ENCODE results near the gene SOS2.

Gene SOS2

DNA sequence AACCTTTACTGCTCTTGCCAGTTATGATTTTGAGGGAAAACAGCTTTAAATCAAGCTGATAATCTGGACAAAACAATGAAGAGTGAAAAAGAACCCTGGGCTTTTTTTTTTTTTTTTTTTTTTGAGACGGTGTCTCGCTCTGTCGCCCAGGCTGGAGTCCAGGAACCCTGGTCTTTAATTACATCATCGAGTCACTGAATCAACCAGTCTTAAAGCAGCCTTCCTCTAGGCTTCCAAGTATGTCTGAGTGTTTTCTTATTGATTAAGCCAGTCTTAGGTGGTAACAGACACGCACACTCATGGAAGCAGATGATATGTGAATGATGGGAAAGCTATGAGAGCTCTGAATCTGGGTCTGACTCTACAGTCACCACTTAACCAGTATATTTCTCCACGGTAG is 109.1 kb downstream of the SOS2 start:
- Histone ChIP-seq H3K4me1 (ENCODE audit: low read depth, poor library complexity, severe bottlenecking) (peaks cover 1% of the 10 kb centered on the region), H2AFZ (ENCODE audit: low read depth) (no peak overlapping the region), H3K36me3 (ENCODE audit: insufficient read depth) (no peaks in the 10 kb centered on the region), H3K4me3 (IDR thresholded peaks at IDR 0.05; ENCODE audit: insufficient read depth, low read depth, low read length) (no peak overlapping the region), H3K79me2 (ENCODE audit: insufficient read depth, low read depth) (no peaks in the 10 kb centered on the region), H4K20me1 (ENCODE audit: insufficient read depth) (no peaks in the 10 kb centered on the region), H3K4me2 (no peak overlapping the region), H3K27me3 (ENCODE audit: insufficient read depth, low read depth) (no peaks in the 10 kb centered on the region), H3K27ac (no peak overlapping the region), H3K9ac (no peak overlapping the region)
- TF ChIP-seq, protein P1, sequence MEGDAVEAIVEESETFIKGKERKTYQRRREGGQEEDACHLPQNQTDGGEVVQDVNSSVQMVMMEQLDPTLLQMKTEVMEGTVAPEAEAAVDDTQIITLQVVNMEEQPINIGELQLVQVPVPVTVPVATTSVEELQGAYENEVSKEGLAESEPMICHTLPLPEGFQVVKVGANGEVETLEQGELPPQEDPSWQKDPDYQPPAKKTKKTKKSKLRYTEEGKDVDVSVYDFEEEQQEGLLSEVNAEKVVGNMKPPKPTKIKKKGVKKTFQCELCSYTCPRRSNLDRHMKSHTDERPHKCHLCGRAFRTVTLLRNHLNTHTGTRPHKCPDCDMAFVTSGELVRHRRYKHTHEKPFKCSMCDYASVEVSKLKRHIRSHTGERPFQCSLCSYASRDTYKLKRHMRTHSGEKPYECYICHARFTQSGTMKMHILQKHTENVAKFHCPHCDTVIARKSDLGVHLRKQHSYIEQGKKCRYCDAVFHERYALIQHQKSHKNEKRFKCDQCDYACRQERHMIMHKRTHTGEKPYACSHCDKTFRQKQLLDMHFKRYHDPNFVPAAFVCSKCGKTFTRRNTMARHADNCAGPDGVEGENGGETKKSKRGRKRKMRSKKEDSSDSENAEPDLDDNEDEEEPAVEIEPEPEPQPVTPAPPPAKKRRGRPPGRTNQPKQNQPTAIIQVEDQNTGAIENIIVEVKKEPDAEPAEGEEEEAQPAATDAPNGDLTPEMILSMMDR (conservative IDR thresholded peaks at IDR 0.05; ENCODE audit: low read depth, low read length): no peak

DNA sequence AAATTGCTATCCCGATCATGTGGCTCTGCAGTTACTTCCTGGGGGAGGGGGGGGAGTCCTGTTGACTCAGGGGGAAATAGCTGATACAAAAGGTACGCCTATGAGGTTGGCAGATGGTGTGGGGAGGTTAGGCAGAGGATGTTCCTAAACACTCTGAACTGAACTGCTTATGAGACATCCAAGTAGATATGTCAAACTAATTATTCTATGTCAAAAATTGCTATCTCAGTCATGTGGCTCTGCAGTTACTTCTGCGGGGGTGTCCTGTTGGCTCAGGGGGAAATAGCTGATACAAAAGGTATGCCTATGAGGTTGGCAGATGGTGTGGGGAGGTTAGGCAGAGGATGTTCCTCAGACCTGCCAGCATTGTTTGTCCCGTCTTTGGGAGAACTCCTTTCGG is 109.9 kb downstream of the SOS2 start:
- TF ChIP-seq, protein P1 (conservative IDR thresholded peaks at IDR 0.05; ENCODE audit: low read depth, low read length): no peak
- H3K4me2 ChIP-seq: no peak overlapping the region
- H3K79me2 ChIP-seq (ENCODE audit: insufficient read depth, low read depth): no peaks in the 10 kb centered on the region
- H3K27me3 ChIP-seq (ENCODE audit: insufficient read depth, low read depth): no peaks in the 10 kb centered on the region
- peaks cover 8% of the 10 kb centered on the region for H3K4me1 ChIP-seq (ENCODE audit: low read depth, poor library complexity, severe bottlenecking)
- no peak overlapping the region for H3K27ac ChIP-seq
- H2AFZ ChIP-seq (ENCODE audit: low read depth): no peak overlapping the region
- H3K36me3 ChIP-seq (ENCODE audit: insufficient read depth): no peaks in the 10 kb centered on the region
- H4K20me1 ChIP-seq (ENCODE audit: insufficient read depth): no peaks in the 10 kb centered on the region
- H3K4me3 ChIP-seq (IDR thresholded peaks at IDR 0.05; ENCODE audit: insufficient read depth, low read depth, low read length): no peak overlapping the region
- no peak overlapping the region for H3K9ac ChIP-seq

DNA sequence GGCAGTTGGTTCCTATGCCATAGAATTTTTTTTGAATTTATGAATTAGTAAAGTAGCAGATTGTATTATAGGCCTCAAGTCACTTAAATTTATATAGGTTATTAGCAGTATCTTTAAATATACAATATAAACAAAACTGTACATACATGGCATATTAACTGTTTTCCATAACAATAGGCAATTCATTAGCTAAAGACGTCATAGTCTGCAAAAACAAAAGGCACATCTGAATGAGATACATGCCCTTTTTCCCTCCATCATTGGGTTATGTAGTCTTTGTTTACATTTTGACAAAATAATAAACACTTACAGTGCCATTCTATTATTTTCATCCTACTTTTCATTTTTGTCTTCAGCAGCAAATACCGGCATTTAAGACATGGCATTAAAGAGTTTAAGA is 113.9 kb downstream of the SOS2 start:
- Histone ChIP-seq H3K27me3 (ENCODE audit: insufficient read depth, low read depth) (no peaks in the 10 kb centered on the region), H3K4me1 (ENCODE audit: low read depth, poor library complexity, severe bottlenecking) (peaks cover 29% of the 10 kb centered on the region), H3K79me2 (ENCODE audit: insufficient read depth, low read depth) (peaks cover 21% of the 10 kb centered on the region; the same call in 1 of the 2 replicates), H4K20me1 (ENCODE audit: insufficient read depth) (no peaks in the 10 kb centered on the region), H3K27ac (no peak overlapping the region), H3K36me3 (ENCODE audit: insufficient read depth) (no peaks in the 10 kb centered on the region), H2AFZ (ENCODE audit: low read depth) (no peak overlapping the region), H3K9ac (no peak overlapping the region), H3K4me3 (IDR thresholded peaks at IDR 0.05; ENCODE audit: insufficient read depth, low read depth, low read length) (no peak overlapping the region), H3K4me2 (peak overlapping the region; percentile 69; the same call in 1 of the 2 replicates)
- TF ChIP-seq, protein P1 (conservative IDR thresholded peaks at IDR 0.05; ENCODE audit: low read depth, low read length): no peak

DNA sequence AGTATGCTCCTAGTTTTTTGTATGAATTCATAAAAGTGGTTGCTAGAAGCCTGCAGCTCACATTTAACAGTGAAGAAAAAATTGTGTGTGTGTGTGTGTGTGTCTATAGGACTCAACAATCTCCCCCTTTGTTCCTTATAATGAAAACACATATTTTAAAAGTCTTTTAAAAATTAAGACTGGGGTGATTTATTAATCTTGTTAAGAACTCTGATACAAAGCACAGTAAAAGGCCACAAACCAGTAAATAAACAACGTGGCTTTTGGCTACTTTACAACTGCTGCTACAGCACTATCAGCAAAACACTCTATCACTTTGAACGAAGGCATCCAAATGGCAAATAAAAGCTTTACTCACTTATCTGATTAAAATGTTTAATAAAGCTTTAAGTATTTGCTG is 114.4 kb downstream of the SOS2 start:
- H3K27ac ChIP-seq: peak overlapping the region; percentile 55
- no peaks in the 10 kb centered on the region for H3K27me3 ChIP-seq (ENCODE audit: insufficient read depth, low read depth)
- peak overlapping the region; percentile 70; the same call in 1 of the 2 replicates for H3K9ac ChIP-seq
- TF ChIP-seq, protein P1 (conservative IDR thresholded peaks at IDR 0.05; ENCODE audit: low read depth, low read length): no peak
- H3K4me1 ChIP-seq (ENCODE audit: low read depth, poor library complexity, severe bottlenecking): peaks cover 29% of the 10 kb centered on the region
- H3K79me2 ChIP-seq (ENCODE audit: insufficient read depth, low read depth): peaks cover 21% of the 10 kb centered on the region; the same call in 1 of the 2 replicates
- no peaks in the 10 kb centered on the region for H4K20me1 ChIP-seq (ENCODE audit: insufficient read depth)
- H3K4me3 ChIP-seq (IDR thresholded peaks at IDR 0.05; ENCODE audit: insufficient read depth, low read depth, low read length): no peak overlapping the region
- H2AFZ ChIP-seq (ENCODE audit: low read depth): peak overlapping the region; percentile 77
- 0 out of 2 replicates have a peak, but pooled peaks cover under 1% of the 10 kb centered on the region for H3K36me3 ChIP-seq (ENCODE audit: insufficient read depth)
- H3K4me2 ChIP-seq: peak overlapping the region; percentile 69
